ENCODE measurements around the gene LARP4. TPM values are rescaled to one million over a fixed set of nuclear protein-coding genes. Genes with fewer than 3 reads are reported as not detected.
"Not testable (repeated sequence)": the region's sequence is repeated elsewhere in the genome, so short reads cannot be mapped to it uniquely, and the experiment has no call there.

Gene LARP4
- total and polyA plus RNA-seq, 2 donors (not counting 3 experiments of a cell fraction or from before 2014, with no cell fraction given) = 8.9 to 69.6 TPM

- CTCF ChIA-PET = interaction anchor here (0.7 to 1.2 kb wide), 5 partner anchors 9 to 105 kb away, joined by 3 to 4 read pairs (median 4); no protein-coding TSS in a partner anchor
- no peaks in the 10 kb centered on the region for H3K9me3 ChIP-seq (replicated peaks; ENCODE audit: control insufficient read depth, insufficient read depth, low read length)
- peaks cover 91% of the 10 kb centered on the region for H3K79me2 ChIP-seq (ENCODE audit: control insufficient read depth, insufficient read depth, low read length)
- H3K4me2 ChIP-seq (ENCODE audit: insufficient read depth, low read length) = peak overlapping the region; percentile 74
- H3K4me3 ChIP-seq (replicated peaks in 1 of 3; ENCODE audit: insufficient read depth in 1 of 3, low read depth in 1 of 3, low read length in 3 of 3) = peak overlapping the region in 1 of 3 experiments; percentile 7
- BruUV-seq (replicated peaks) = no TSS peak
- no peak overlapping the region for H3K9ac ChIP-seq (replicated peaks; ENCODE audit: extremely low read depth, insufficient read depth, low read length)
- TF ChIP-seq GATA2 (IDR thresholded peaks at IDR 0.05; ENCODE audit: insufficient read depth, insufficient read length, low read depth, low read length) (peak; percentile 53), JUN (IDR thresholded peaks at IDR 0.05; ENCODE audit: borderline replicate concordance, insufficient read depth, insufficient read length, low read depth) (no peak)
- POLR2A ChIA-PET = no interaction called here
- H3K27me3 ChIP-seq (ENCODE audit: control insufficient read depth in 2 of 2, insufficient read depth in 2 of 2, low read length in 2 of 2) = no peaks in the 10 kb centered on the region
- H3K9me1 ChIP-seq (replicated peaks; ENCODE audit: control insufficient read depth, extremely low read depth, insufficient read depth, low read length) = no peaks in the 10 kb centered on the region
- H3K36me3 ChIP-seq (ENCODE audit: control insufficient read depth in 2 of 2, extremely low read depth in 1 of 2, insufficient read depth in 2 of 2, low read length in 2 of 2) = no peaks in the 10 kb centered on the region
- FAIRE-seq = peak; percentile 49
- H3K27ac ChIP-seq (ENCODE audit: insufficient read depth, low read depth, low read length) = peak overlapping the region; percentile 64
- intact Hi-C loops (cut with micrococcal nuclease) (no loop called here), dilution Hi-C loops (cut with MboI; ENCODE audit: extremely low pct_ligation_motif_present, low sequenced_read_pairs) (no loop called here)
- peaks cover 11% of the 10 kb centered on the region for H3K4me1 ChIP-seq (ENCODE audit: control insufficient read depth, extremely low read depth, insufficient read depth, low read length)
- H4K20me1 ChIP-seq (replicated peaks; ENCODE audit: control insufficient read depth, extremely low read depth, insufficient read depth, low read length) = peaks cover 3% of the 10 kb centered on the region
- peak; percentile 71 for DNase-seq (ENCODE audit: low read depth, low spot score)
- H2AFZ ChIP-seq (ENCODE audit: low read depth, low read length) = no peak overlapping the region
These were observed 15.3 kb downstream of the LARP4 start for GRCh38 chr12:50415899-50416479.

GRCh38 chr12:50419112-50419909 is 18.6 kb downstream of the LARP4 start:
- no peaks in the 10 kb centered on the region for H3K36me3 ChIP-seq (ENCODE audit: control insufficient read depth in 2 of 2, extremely low read depth in 1 of 2, insufficient read depth in 2 of 2, low read length in 2 of 2)
- H4K20me1 ChIP-seq (replicated peaks; ENCODE audit: control insufficient read depth, extremely low read depth, insufficient read depth, low read length) = no peaks in the 10 kb centered on the region
- peaks cover 88% of the 10 kb centered on the region for H3K79me2 ChIP-seq (ENCODE audit: control insufficient read depth, insufficient read depth, low read length)
- TF ChIP-seq EZH2 (IDR thresholded peaks at IDR 0.05; ENCODE audit: borderline replicate concordance, low read depth, low read length, severe bottlenecking) = no peak
- TF ChIP-seq JUN (IDR thresholded peaks at IDR 0.05; ENCODE audit: borderline replicate concordance, insufficient read depth, insufficient read length, low read depth) = no peak
- no peak for TF ChIP-seq CTCF (IDR thresholded peaks at IDR 0.05; ENCODE audit: extremely low read depth in 1 of 2, insufficient read depth in 1 of 2, low read depth in 1 of 2, low read length in 2 of 2)
- TF ChIP-seq MAX (IDR thresholded peaks at IDR 0.05; ENCODE audit: insufficient read depth, insufficient read length) = no peak
- no peak for TF ChIP-seq POLR2A (IDR thresholded peaks at IDR 0.05; ENCODE audit: low read depth, low read length)
- TF ChIP-seq GATA2 (IDR thresholded peaks at IDR 0.05; ENCODE audit: insufficient read depth, insufficient read length, low read depth, low read length) = no peak
- H3K9me1 ChIP-seq (replicated peaks; ENCODE audit: control insufficient read depth, extremely low read depth, insufficient read depth, low read length) = no peaks in the 10 kb centered on the region
- ChIA-PET CTCF (interaction anchor here (0.6 kb wide), 1 partner anchor 34 kb away, joined by 3 read pairs; no protein-coding TSS in a partner anchor), POLR2A (no interaction called here)
- DNase-seq (ENCODE audit: low read depth, low spot score) (no peak), FAIRE-seq (no peak)
- no peak overlapping the region for H3K27ac ChIP-seq (ENCODE audit: insufficient read depth, low read depth, low read length)
- intact Hi-C loops (cut with micrococcal nuclease) = no loop called here
- peaks cover 11% of the 10 kb centered on the region for H3K4me1 ChIP-seq (ENCODE audit: control insufficient read depth, extremely low read depth, insufficient read depth, low read length)
- H3K9ac ChIP-seq (replicated peaks; ENCODE audit: extremely low read depth, insufficient read depth, low read length) = no peak overlapping the region
- dilution Hi-C loops (cut with MboI; ENCODE audit: extremely low pct_ligation_motif_present, low sequenced_read_pairs) = no loop called here
- no TSS peak for BruUV-seq (replicated peaks)
- no peaks in the 10 kb centered on the region for H3K27me3 ChIP-seq (ENCODE audit: control insufficient read depth in 2 of 2, insufficient read depth in 2 of 2, low read length in 2 of 2)
- H2AFZ ChIP-seq (ENCODE audit: low read depth, low read length) = no peak overlapping the region
- H3K9me3 ChIP-seq (replicated peaks; ENCODE audit: control insufficient read depth, insufficient read depth, low read length) = no peaks in the 10 kb centered on the region
- no peak overlapping the region for H3K4me2 ChIP-seq (ENCODE audit: insufficient read depth, low read length)
- H3K4me3 ChIP-seq (replicated peaks in 1 of 3; ENCODE audit: insufficient read depth in 1 of 3, low read depth in 1 of 3, low read length in 3 of 3) = no peak overlapping the region

DNA sequence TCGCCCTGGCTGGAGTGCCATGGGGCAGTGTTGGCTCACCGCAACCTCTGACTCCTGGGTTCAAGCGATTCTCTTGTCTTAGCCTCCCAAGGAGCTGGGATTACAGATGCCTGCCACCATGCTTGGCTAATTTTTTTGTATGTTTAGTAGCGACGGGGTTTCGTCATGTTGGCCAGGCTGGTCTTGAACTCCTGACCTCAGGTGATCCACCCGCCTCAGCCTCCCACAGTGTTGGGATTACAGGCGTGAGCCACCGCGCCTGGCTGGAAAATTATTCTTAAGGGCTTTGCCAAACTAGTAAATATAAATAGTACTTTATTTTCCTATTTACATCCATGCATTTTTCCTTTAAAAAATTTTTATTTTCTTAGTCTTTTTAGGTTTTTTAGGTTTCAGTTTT is 22.2 kb downstream of the LARP4 start:
- POLR2A ChIA-PET; H3K27ac ChIP-seq (ENCODE audit: insufficient read depth, low read depth, low read length); H3K4me2 ChIP-seq (ENCODE audit: insufficient read depth, low read length); H3K9me3 ChIP-seq (replicated peaks; ENCODE audit: control insufficient read depth, insufficient read depth, low read length); BruUV-seq (replicated peaks); FAIRE-seq; H4K20me1 ChIP-seq (replicated peaks; ENCODE audit: control insufficient read depth, extremely low read depth, insufficient read depth, low read length); H2AFZ ChIP-seq (ENCODE audit: low read depth, low read length); H3K9me1 ChIP-seq (replicated peaks; ENCODE audit: control insufficient read depth, extremely low read depth, insufficient read depth, low read length); H3K36me3 ChIP-seq (ENCODE audit: control insufficient read depth in 2 of 2, extremely low read depth in 1 of 2, insufficient read depth in 2 of 2, low read length in 2 of 2); H3K4me3 ChIP-seq (replicated peaks in 1 of 3; ENCODE audit: insufficient read depth in 1 of 3, low read depth in 1 of 3, low read length in 3 of 3); H3K9ac ChIP-seq (replicated peaks; ENCODE audit: extremely low read depth, insufficient read depth, low read length); H3K27me3 ChIP-seq (ENCODE audit: control insufficient read depth in 2 of 2, insufficient read depth in 2 of 2, low read length in 2 of 2); DNase-seq (ENCODE audit: low read depth, low spot score); intact Hi-C loops (cut with micrococcal nuclease); dilution Hi-C loops (cut with MboI; ENCODE audit: extremely low pct_ligation_motif_present, low sequenced_read_pairs): not testable (repeated sequence)
- peaks cover 77% of the 10 kb centered on the region for H3K79me2 ChIP-seq (ENCODE audit: control insufficient read depth, insufficient read depth, low read length)
- CTCF ChIA-PET = interaction anchor here (1.5 kb wide), 1 partner anchor 16 kb away, joined by 3 read pairs; no protein-coding TSS in a partner anchor
- peaks cover 13% of the 10 kb centered on the region for H3K4me1 ChIP-seq (ENCODE audit: control insufficient read depth, extremely low read depth, insufficient read depth, low read length)
